ENCODE results near the gene IFNE. TPM values are rescaled to one million over a fixed set of nuclear protein-coding genes. Genes with fewer than 3 reads are reported as not detected.

The IFNE gene
- polyA plus RNA-seq, 1 of the 3 experiments (the other 2 are of a cell fraction): 0.05 TPM

DNA sequence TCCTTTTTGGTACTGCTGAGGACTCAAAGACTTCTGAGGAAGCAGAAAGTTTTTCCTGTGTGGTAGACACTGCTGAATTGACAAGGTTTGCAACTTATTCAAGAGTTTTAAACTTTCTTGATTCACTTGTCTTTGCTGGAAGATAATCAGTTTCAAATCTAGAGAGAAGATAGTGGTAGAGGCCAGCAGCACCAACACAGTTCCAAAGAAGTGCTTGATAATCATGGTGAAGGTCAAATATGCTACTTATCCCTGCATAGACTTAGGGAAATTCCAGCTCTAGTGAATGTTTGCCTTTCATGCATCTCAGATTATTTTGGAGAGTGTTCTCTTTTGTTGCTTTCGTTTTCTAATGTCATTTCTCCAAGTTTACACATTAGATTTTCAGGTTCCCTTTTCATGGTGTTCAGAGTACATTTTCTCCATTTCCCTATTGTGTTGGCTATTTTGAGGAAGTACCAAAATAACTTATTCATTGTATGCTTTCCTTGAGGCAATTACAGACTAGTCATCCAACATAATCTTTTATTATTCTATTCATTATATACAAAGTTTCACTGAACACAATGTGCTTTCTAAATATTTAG lies 550 bp downstream of the IFNE start (continued):
- TF ChIP-seq, protein P1, sequence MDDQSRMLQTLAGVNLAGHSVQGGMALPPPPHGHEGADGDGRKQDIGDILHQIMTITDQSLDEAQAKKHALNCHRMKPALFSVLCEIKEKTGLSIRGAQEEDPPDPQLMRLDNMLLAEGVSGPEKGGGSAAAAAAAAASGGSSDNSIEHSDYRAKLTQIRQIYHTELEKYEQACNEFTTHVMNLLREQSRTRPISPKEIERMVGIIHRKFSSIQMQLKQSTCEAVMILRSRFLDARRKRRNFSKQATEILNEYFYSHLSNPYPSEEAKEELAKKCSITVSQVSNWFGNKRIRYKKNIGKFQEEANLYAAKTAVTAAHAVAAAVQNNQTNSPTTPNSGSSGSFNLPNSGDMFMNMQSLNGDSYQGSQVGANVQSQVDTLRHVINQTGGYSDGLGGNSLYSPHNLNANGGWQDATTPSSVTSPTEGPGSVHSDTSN (IDR thresholded peaks at IDR 0.05): no peak
- TF ChIP-seq FOSL2 (IDR thresholded peaks at IDR 0.05; ENCODE audit: borderline replicate concordance, low read depth): no peak
- TF ChIP-seq EZH2phosphoT487 (IDR thresholded peaks at IDR 0.05; ENCODE audit: borderline replicate concordance, low read depth): no peak
- no peak for TF ChIP-seq MEF2A (IDR thresholded peaks at IDR 0.05; ENCODE audit: borderline replicate concordance, low read depth)

DNA sequence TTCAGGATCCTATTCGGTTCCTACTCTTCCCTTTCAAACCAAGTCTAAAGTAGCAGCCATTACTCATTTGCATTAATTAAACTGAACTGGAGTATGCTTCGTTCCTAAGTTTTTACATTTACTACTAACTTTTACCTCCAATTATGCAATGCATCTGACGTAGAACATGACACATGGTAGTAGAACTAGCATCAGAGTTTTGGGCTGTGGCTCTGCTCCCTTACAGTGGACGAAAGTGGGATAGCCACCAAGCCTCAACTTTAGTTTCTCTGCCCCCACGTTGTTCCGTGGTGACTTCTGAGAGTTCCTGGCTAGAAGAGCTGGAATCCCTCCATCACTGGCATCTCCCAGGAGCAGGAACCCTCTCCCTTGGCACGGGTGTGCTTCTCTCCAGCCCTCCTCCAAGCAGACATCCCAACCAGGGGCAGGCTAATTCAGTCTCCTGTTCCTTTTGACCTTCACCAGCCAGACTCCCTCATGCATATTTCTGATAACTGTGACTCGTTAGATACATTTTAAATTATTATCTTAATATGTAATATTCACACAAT lies 2.9 kb downstream of the IFNE start:
- CTCF ChIA-PET: no interaction called here
- no peaks in the 10 kb centered on the region for H3K4me1 ChIP-seq (ENCODE audit: control insufficient read depth in 1 of 2, insufficient read depth in 2 of 2, low read depth in 1 of 2, low read length in 1 of 2)

More for the DNA sequence above, 2.9 kb downstream of the IFNE start:
- POLR2A ChIA-PET: no interaction called here
- TF ChIP-seq, protein P2, sequence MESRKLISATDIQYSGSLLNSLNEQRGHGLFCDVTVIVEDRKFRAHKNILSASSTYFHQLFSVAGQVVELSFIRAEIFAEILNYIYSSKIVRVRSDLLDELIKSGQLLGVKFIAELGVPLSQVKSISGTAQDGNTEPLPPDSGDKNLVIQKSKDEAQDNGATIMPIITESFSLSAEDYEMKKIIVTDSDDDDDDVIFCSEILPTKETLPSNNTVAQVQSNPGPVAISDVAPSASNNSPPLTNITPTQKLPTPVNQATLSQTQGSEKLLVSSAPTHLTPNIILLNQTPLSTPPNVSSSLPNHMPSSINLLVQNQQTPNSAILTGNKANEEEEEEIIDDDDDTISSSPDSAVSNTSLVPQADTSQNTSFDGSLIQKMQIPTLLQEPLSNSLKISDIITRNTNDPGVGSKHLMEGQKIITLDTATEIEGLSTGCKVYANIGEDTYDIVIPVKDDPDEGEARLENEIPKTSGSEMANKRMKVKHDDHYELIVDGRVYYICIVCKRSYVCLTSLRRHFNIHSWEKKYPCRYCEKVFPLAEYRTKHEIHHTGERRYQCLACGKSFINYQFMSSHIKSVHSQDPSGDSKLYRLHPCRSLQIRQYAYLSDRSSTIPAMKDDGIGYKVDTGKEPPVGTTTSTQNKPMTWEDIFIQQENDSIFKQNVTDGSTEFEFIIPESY (IDR thresholded peaks at IDR 0.05; ENCODE audit: borderline replicate concordance, low read depth): no peak
- TF ChIP-seq, protein P3, sequence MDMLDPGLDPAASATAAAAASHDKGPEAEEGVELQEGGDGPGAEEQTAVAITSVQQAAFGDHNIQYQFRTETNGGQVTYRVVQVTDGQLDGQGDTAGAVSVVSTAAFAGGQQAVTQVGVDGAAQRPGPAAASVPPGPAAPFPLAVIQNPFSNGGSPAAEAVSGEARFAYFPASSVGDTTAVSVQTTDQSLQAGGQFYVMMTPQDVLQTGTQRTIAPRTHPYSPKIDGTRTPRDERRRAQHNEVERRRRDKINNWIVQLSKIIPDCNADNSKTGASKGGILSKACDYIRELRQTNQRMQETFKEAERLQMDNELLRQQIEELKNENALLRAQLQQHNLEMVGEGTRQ (IDR thresholded peaks at IDR 0.05; ENCODE audit: borderline replicate concordance, low read depth, low read length): no peak
- TF ChIP-seq EZH2phosphoT487 (IDR thresholded peaks at IDR 0.05; ENCODE audit: borderline replicate concordance, low read depth) (no peak), FOXM1 (IDR thresholded peaks at IDR 0.05; ENCODE audit: low read depth) (no peak), CHD2 (IDR thresholded peaks at IDR 0.05; ENCODE audit: low read length, partially characterized antibody) (no peak), GATA2 (CRISPR knock-in tag; IDR thresholded peaks at IDR 0.05) (no peak), EP300 (IDR thresholded peaks at IDR 0.05; ENCODE audit: borderline replicate concordance in 1 of 2, low read depth in 1 of 2, low read length in 1 of 2) (no peak), FOXJ3 (CRISPR knock-in tag; IDR thresholded peaks at IDR 0.05) (no peak), FOSL2 (IDR thresholded peaks at IDR 0.05; ENCODE audit: borderline replicate concordance, low read depth) (no peak), NRF1 (IDR thresholded peaks at IDR 0.05; ENCODE audit: low read depth, low read length) (no peak), TCF12 (IDR thresholded peaks at IDR 0.05) (no peak), SIN3A (IDR thresholded peaks at IDR 0.05; ENCODE audit: borderline replicate concordance, low read depth, low read length) (no peak)
- TF ChIP-seq, protein P4, sequence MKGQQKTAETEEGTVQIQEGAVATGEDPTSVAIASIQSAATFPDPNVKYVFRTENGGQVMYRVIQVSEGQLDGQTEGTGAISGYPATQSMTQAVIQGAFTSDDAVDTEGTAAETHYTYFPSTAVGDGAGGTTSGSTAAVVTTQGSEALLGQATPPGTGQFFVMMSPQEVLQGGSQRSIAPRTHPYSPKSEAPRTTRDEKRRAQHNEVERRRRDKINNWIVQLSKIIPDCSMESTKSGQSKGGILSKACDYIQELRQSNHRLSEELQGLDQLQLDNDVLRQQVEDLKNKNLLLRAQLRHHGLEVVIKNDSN (IDR thresholded peaks at IDR 0.05; ENCODE audit: borderline replicate concordance, low read depth): no peak
- TF ChIP-seq, protein P1 (IDR thresholded peaks at IDR 0.05): no peak
- Histone ChIP-seq H3K79me2 (ENCODE audit: insufficient read depth) (no peaks in the 10 kb centered on the region), H3K9me3 (no peaks in the 10 kb centered on the region), H3K4me2 (no peak overlapping the region), H3K9me2 (no peaks in the 10 kb centered on the region), H3K27me3 (ENCODE audit: insufficient read depth) (no peaks in the 10 kb centered on the region; the same call in 1 of the 2 replicates), H3K4me3 (ENCODE audit: low read depth in 2 of 2, low read length in 1 of 2) (no peak overlapping the region), H3K9ac (no peak overlapping the region), H3K36me3 (replicated peaks in 1 of 2; ENCODE audit: control insufficient read depth in 1 of 2, insufficient read depth in 2 of 2, low read length in 1 of 2) (no peaks in the 10 kb centered on the region), H3F3A (replicated peaks; ENCODE audit: insufficient read depth) (no peaks in the 10 kb centered on the region), H2AFZ (ENCODE audit: low read depth) (no peak overlapping the region), H4K20me1 (ENCODE audit: insufficient read depth) (no peaks in the 10 kb centered on the region), H3K27ac (ENCODE audit: low read depth in 2 of 2, low read length in 1 of 2) (no peak overlapping the region)
- DNase-seq: no peak
- WGBS (ENCODE audit: low lambda C conversion rate): 13% methylated on average over 8 of the region's 8 CpGs

All from SK-N-SH (cell line).